HUES6 (cell line): Measurements from ENCODE around the gene CAPRIN2.

ENCODE experiments used
- H3K27ac ChIP-seq: 2 replicates; pipeline ENCODE4 v1.7.0; 2013; ENCODE audit warnings: low read depth, mild to moderate bottlenecking, low read length, inconsistent platforms
- H3K27me3 ChIP-seq: 2 replicates; pipeline ENCODE4 v1.6.1; 2013; ENCODE audit warnings: low read length; ENCODE audit not compliant: control insufficient read depth, insufficient read depth
- H3K36me3 ChIP-seq: 2 replicates; pipeline ENCODE4 v1.6.1; 2013; ENCODE audit warnings: low read length; ENCODE audit not compliant: control insufficient read depth, insufficient read depth
- H3K4me1 ChIP-seq: 2 replicates; pipeline ENCODE4 v1.6.1; 2013; ENCODE audit warnings: low read length; ENCODE audit not compliant: control insufficient read depth, insufficient read depth
- H3K4me3 ChIP-seq: 2 replicates; pipeline ENCODE4 v1.5.1; 2013; ENCODE audit warnings: low read depth, low read length
- H3K9ac ChIP-seq: one replicate; pipeline ENCODE4 v1.6.1; 2013; ENCODE audit warnings: mild to moderate bottlenecking, low read length
- H3K9me3 ChIP-seq: 2 replicates; pipeline ENCODE4 v1.6.1; 2013; ENCODE audit warnings: low read depth, low read length; ENCODE audit not compliant: control insufficient read depth, insufficient read depth

Gene CAPRIN2

GRCh38 chr12:30700216-30700900 lies 54.4 kb downstream of the CAPRIN2 start:
- Histone ChIP-seq H3K9me3 (no peaks in the 10 kb centered on the region), H3K4me1 (peaks cover 3% of the 10 kb centered on the region), H3K27me3 (no peaks in the 10 kb centered on the region), H3K27ac (no peak overlapping the region), H3K36me3 (no peaks in the 10 kb centered on the region), H3K9ac (no peak overlapping the region), H3K4me3 (no peak overlapping the region)

GRCh38 chr12:30698346-30698745 lies 56.4 kb downstream of the CAPRIN2 start:
- Histone ChIP-seq H3K9me3 (no peaks in the 10 kb centered on the region), H3K4me1 (peaks cover 12% of the 10 kb centered on the region), H3K36me3 (no peaks in the 10 kb centered on the region), H3K27ac (no peak overlapping the region), H3K9ac (no peak overlapping the region), H3K27me3 (no peaks in the 10 kb centered on the region), H3K4me3 (no peak overlapping the region)

GRCh38 chr12:30696943-30697342 lies 57.8 kb downstream of the CAPRIN2 start:
- no peak overlapping the region for H3K9ac ChIP-seq
- peak overlapping the region; percentile 92; the same call in 1 of the 2 replicates for H3K4me3 ChIP-seq
- no peaks in the 10 kb centered on the region for H3K27me3 ChIP-seq
- H3K4me1 ChIP-seq, result peaks cover 12% of the 10 kb centered on the region
- no peak overlapping the region for H3K27ac ChIP-seq
- no peaks in the 10 kb centered on the region for H3K9me3 ChIP-seq
- no peaks in the 10 kb centered on the region for H3K36me3 ChIP-seq

- Histone ChIP-seq H3K36me3 (no peaks in the 10 kb centered on the region), H3K27me3 (no peaks in the 10 kb centered on the region), H3K9me3 (no peaks in the 10 kb centered on the region), H3K4me1 (peaks cover 12% of the 10 kb centered on the region), H3K9ac (no peak overlapping the region), H3K27ac (no peak overlapping the region), H3K4me3 (peak overlapping the region; percentile 92)
These were observed 58.3 kb downstream of the CAPRIN2 start for GRCh38 chr12:30696486-30696885.

- Histone ChIP-seq H3K9ac (peak overlapping the region; percentile 25), H3K27me3 (no peaks in the 10 kb centered on the region), H3K4me3 (peak overlapping the region; percentile 92), H3K27ac (no peak overlapping the region), H3K4me1 (peaks cover 12% of the 10 kb centered on the region), H3K36me3 (no peaks in the 10 kb centered on the region), H3K9me3 (no peaks in the 10 kb centered on the region)
These were observed 58.7 kb downstream of the CAPRIN2 start for GRCh38 chr12:30696103-30696408.

GRCh38 chr12:30695199-30696102 lies 59.3 kb downstream of the CAPRIN2 start, which contains the start of gene IPO8:
Gene IPO8 (minus strand): TSS chr12:30695869. CDS start chr12:30695647, 222 bp downstream.
- peak within 1 kb of the TSS; percentile 92 for H3K4me3 ChIP-seq
- H3K9me3 ChIP-seq, result no peaks in the 10 kb centered on the region
- H3K4me1 ChIP-seq, result peaks cover 12% of the 10 kb centered on the region
- no peaks in the 10 kb centered on the region for H3K27me3 ChIP-seq
- peak within 1 kb of the TSS; percentile 67 for H3K9ac ChIP-seq
- no peaks in the 10 kb centered on the region for H3K36me3 ChIP-seq
- H3K27ac ChIP-seq, result no peak within 1 kb of the TSS

GRCh38 chr12:30694412-30695198 lies 60.1 kb downstream of the CAPRIN2 start:
- H3K4me3 ChIP-seq, result peak overlapping the region; percentile 92
- no peaks in the 10 kb centered on the region for H3K9me3 ChIP-seq
- no peaks in the 10 kb centered on the region for H3K36me3 ChIP-seq
- peak overlapping the region; percentile 67 for H3K9ac ChIP-seq
- H3K27me3 ChIP-seq, result no peaks in the 10 kb centered on the region
- H3K27ac ChIP-seq, result no peak overlapping the region
- peaks cover 12% of the 10 kb centered on the region for H3K4me1 ChIP-seq

GRCh38 chr12:30692470-30692869 lies 62.3 kb downstream of the CAPRIN2 start:
- Histone ChIP-seq H3K27me3 (no peaks in the 10 kb centered on the region), H3K27ac (no peak overlapping the region), H3K4me1 (peaks cover 12% of the 10 kb centered on the region), H3K9ac (no peak overlapping the region), H3K4me3 (no peak overlapping the region), H3K9me3 (no peaks in the 10 kb centered on the region), H3K36me3 (no peaks in the 10 kb centered on the region)

- Histone ChIP-seq H3K27ac (no peak overlapping the region), H3K4me1 (peaks cover 10% of the 10 kb centered on the region), H3K9me3 (no peaks in the 10 kb centered on the region), H3K4me3 (no peak overlapping the region), H3K36me3 (no peaks in the 10 kb centered on the region), H3K9ac (no peak overlapping the region), H3K27me3 (no peaks in the 10 kb centered on the region)
These were observed 63.5 kb downstream of the CAPRIN2 start for GRCh38 chr12:30691122-30691879.

GRCh38 chr12:30687265-30687986 lies 67.3 kb downstream of the CAPRIN2 start:
- Histone ChIP-seq H3K27me3 (no peaks in the 10 kb centered on the region), H3K27ac (no peak overlapping the region), H3K4me3 (no peak overlapping the region), H3K4me1 (no peaks in the 10 kb centered on the region), H3K9ac (no peak overlapping the region), H3K36me3 (peaks cover 4% of the 10 kb centered on the region), H3K9me3 (no peaks in the 10 kb centered on the region)
